ENCODE data around the gene FLT1.

FLT1 gene

GRCh38 chr13:28438067-28438466 is 56.9 kb downstream of the FLT1 start (continued):
- TF ChIP-seq TSHZ1 (tag by site-specific recombination; IDR thresholded peaks at IDR 0.05; ENCODE audit: borderline replicate concordance) = no peak
- TF ChIP-seq ZNF398 (tag by site-specific recombination; IDR thresholded peaks at IDR 0.05) = no peak
- TF ChIP-seq BCL6B (tag by site-specific recombination; IDR thresholded peaks at IDR 0.05) = no peak
- TF ChIP-seq ZNF529 (tag by site-specific recombination; IDR thresholded peaks at IDR 0.05; ENCODE audit: insufficient replicate concordance) = no peak
- no peak for TF ChIP-seq ZNF146 (tag by site-specific recombination; IDR thresholded peaks at IDR 0.05)

- TF ChIP-seq ZBTB48 (tag by site-specific recombination; IDR thresholded peaks at IDR 0.05) (no peak), ZNF24 (tag by site-specific recombination; IDR thresholded peaks at IDR 0.05) (no peak), ZNF366 (tag by site-specific recombination; conservative IDR thresholded peaks at IDR 0.05) (no peak), ZBTB8A (tag by site-specific recombination; IDR thresholded peaks at IDR 0.05) (no peak), HOXD13 (CRISPR knock-in tag; IDR thresholded peaks at IDR 0.05; ENCODE audit: borderline replicate concordance) (no peak), ZNF677 (tag by site-specific recombination; IDR thresholded peaks at IDR 0.05) (no peak), ZNF768 (tag by site-specific recombination; IDR thresholded peaks at IDR 0.05) (no peak), YY2 (tag by site-specific recombination; IDR thresholded peaks at IDR 0.05) (no peak), ZNF292 (tag by site-specific recombination; IDR thresholded peaks at IDR 0.05; ENCODE audit: borderline replicate concordance, low read depth) (no peak), ZNF514 (tag by site-specific recombination; IDR thresholded peaks at IDR 0.05) (no peak), BCL11B (tag by site-specific recombination; IDR thresholded peaks at IDR 0.05; ENCODE audit: low read depth) (no peak), ZFP69B (tag by site-specific recombination; IDR thresholded peaks at IDR 0.05) (no peak), ZNF776 (tag by site-specific recombination; IDR thresholded peaks at IDR 0.05; ENCODE audit: borderline replicate concordance) (no peak), ZNF138 (tag by site-specific recombination; IDR thresholded peaks at IDR 0.05; ENCODE audit: borderline replicate concordance) (no peak)
- H3K4me3 ChIP-seq (ENCODE audit: low read depth, low read length) = no peak overlapping the region
- ChIA-PET CTCF (no interaction called here), POLR2A (no interaction called here)
- no peak overlapping the region for H3K27ac ChIP-seq (ENCODE audit: extremely low read depth, low read depth, low read length)
- H3K9me3 ChIP-seq (ENCODE audit: control insufficient read depth, insufficient read depth, low read depth, low read length) = no peaks in the 10 kb centered on the region
- no peaks in the 10 kb centered on the region for H3K4me1 ChIP-seq (ENCODE audit: control insufficient read depth, insufficient read depth, low read length)
- peaks cover 0 to 46% of the 10 kb centered on the region in 2 experiments; a peak in 1 of 3 replicates for H3K36me3 ChIP-seq (ENCODE audit: control insufficient read depth in 2 of 2, insufficient read depth in 1 of 2, low read length in 2 of 2)
Measured at GRCh38 chr13:28435917-28436316, 59.0 kb downstream of the FLT1 start.
